NCI-H69 (cell line): Measurements from ENCODE around the gene ALDOA.
"Not testable (repeated sequence)": the region's sequence is repeated elsewhere in the genome, so short reads cannot be mapped to it uniquely, and the experiment has no call there.

ENCODE experiments used
- DNase-seq: peaks from one replicate; lab custom pipeline; 2025; lab: John Stamatoyannopoulos, UW

The ALDOA gene

GRCh38 chr16:30065102-30065942 lies at the start of gene ALDOA:
ALDOA (plus strand) TSS chr16:30065760; CDS start chr16:30066898, 1,138 bp downstream.
- peak; percentile 99 for DNase-seq

GRCh38 chr16:30016555-30017276 lies 48.8 kb upstream of the ALDOA start:
- DNase-seq: no peak

GRCh38 chr16:30017277-30017656 lies 48.3 kb upstream of the ALDOA start:
- DNase-seq: no peak

- not testable (repeated sequence) for DNase-seq
Observed at GRCh38 chr16:30017937-30018336, 47.6 kb upstream of the ALDOA start.

- peak; percentile 31 for DNase-seq
Observed at GRCh38 chr16:30018731-30019158, 46.8 kb upstream of the ALDOA start.

- no peak for DNase-seq
Observed at GRCh38 chr16:30022887-30023286, 42.7 kb upstream of the ALDOA start, which contains the start of gene C16orf92. C16orf92 (plus strand) TSS chr16:30023198; CDS start chr16:30023341, 143 bp downstream.

- no peak for DNase-seq
Observed at GRCh38 chr16:30023586-30023985, 42.0 kb upstream of the ALDOA start.

GRCh38 chr16:30024451-30024850 lies 41.1 kb upstream of the ALDOA start:
- DNase-seq: no peak

GRCh38 chr16:30025156-30025555 lies 40.4 kb upstream of the ALDOA start:
- DNase-seq: no peak

- no peak for DNase-seq
Observed at GRCh38 chr16:30025574-30025973, 40.0 kb upstream of the ALDOA start.

- DNase-seq: no peak
Observed at GRCh38 chr16:30026449-30026848, 39.1 kb upstream of the ALDOA start.

- peak; percentile 58 for DNase-seq
Observed at GRCh38 chr16:30027588-30028437, 37.7 kb upstream of the ALDOA start.

- no peak for DNase-seq
Observed at GRCh38 chr16:30028438-30029076, 37.0 kb upstream of the ALDOA start.

GRCh38 chr16:30030011-30030685 lies 35.4 kb upstream of the ALDOA start:
- DNase-seq: no peak

- peak; percentile 77 for DNase-seq
Observed at GRCh38 chr16:30030841-30031413, 34.6 kb upstream of the ALDOA start, which contains the start of gene TLCD3B. TLCD3B (minus strand) TSS chr16:30031271; CDS start chr16:30030527, 744 bp downstream.

GRCh38 chr16:30031477-30031918 lies 34.1 kb upstream of the ALDOA start:
- no peak for DNase-seq

- peak; percentile 86 for DNase-seq
Observed at GRCh38 chr16:30032083-30032819, 33.3 kb upstream of the ALDOA start.

- DNase-seq: no peak
Observed at GRCh38 chr16:30033270-30033669, 32.3 kb upstream of the ALDOA start.

GRCh38 chr16:30040221-30040620 lies 25.3 kb upstream of the ALDOA start:
- DNase-seq: no peak

- not testable (repeated sequence) for DNase-seq
Observed at GRCh38 chr16:30040690-30041089, 24.9 kb upstream of the ALDOA start.
